Ishikawa (cell line): ENCODE measurements around the gene HOXC10.

Experiments used
- CREB1 ChIP-seq: IDR thresholded peaks from 2 replicates; pipeline ENCODE4 v1.6.1; 2012; ENCODE audit warnings: low read depth
- EGR1 ChIP-seq: IDR thresholded peaks from 2 replicates; pipeline ENCODE4 v1.6.1; 2012
- EP300 ChIP-seq: IDR thresholded peaks from 2 replicates; pipeline ENCODE4 v1.6.1; 2012; ENCODE audit warnings: borderline replicate concordance
- RAD21 ChIP-seq: IDR thresholded peaks from 2 replicates; pipeline ENCODE4 v1.6.1; 2012; ENCODE audit warnings: low read depth
- REST ChIP-seq: IDR thresholded peaks from 2 replicates; pipeline ENCODE4 v1.6.1; 2012; ENCODE audit warnings: low read depth, mild to moderate bottlenecking
- TCF12 ChIP-seq: IDR thresholded peaks from 2 replicates; pipeline ENCODE4 v1.6.1; 2012; ENCODE audit warnings: low read depth
- USF1 ChIP-seq: IDR thresholded peaks from 2 replicates; pipeline ENCODE4 v1.6.1; 2012
- YY1 ChIP-seq: IDR thresholded peaks from 2 replicates; pipeline ENCODE4 v1.6.1; 2012; ENCODE audit warnings: low read depth

- TF ChIP-seq RAD21 (no peak), REST (no peak), YY1 (no peak), EGR1 (no peak), EP300 (no peak), CREB1 (no peak), USF1 (no peak), TCF12 (no peak)
These were observed 39.8 kb downstream of the HOXC10 start for GRCh38 chr12:54024581-54025305.
